Skeletal muscle satellite cell (primary cell): ENCODE measurements around the gene CROCC2. TPM values are rescaled to one million over a fixed set of nuclear protein-coding genes. Genes with fewer than 3 reads are reported as not detected.

Experiments
- H3K27me3 ChIP-seq: 2 replicates; pipeline ENCODE4 v1.7.0; 2013; ENCODE audit warnings: low read length; ENCODE audit not compliant: control insufficient read depth, insufficient read depth
- H3K36me3 ChIP-seq: 2 replicates; pipeline ENCODE4 v1.7.0; 2013; ENCODE audit warnings: mild to moderate bottlenecking, control low read depth, low read length; ENCODE audit not compliant: insufficient read depth
- H3K4me1 ChIP-seq: 2 replicates; pipeline ENCODE4 v1.7.0; 2013; ENCODE audit warnings: low read length; ENCODE audit not compliant: control insufficient read depth, insufficient read depth
- H3K4me2 ChIP-seq: 2 replicates; pipeline ENCODE4 v1.7.0; 2013; ENCODE audit warnings: mild to moderate bottlenecking, low read length
- H3K4me3 ChIP-seq: 2 replicates; pipeline ENCODE4 v1.7.0; 2013; ENCODE audit warnings: low read length
- H3K9ac ChIP-seq: 2 replicates; pipeline ENCODE4 v1.7.0; 2013; ENCODE audit warnings: mild to moderate bottlenecking, low read depth, low read length, moderate library complexity
- H3K9me3 ChIP-seq: replicated peaks from 2 replicates; pipeline ENCODE4 v1.7.0; 2013; ENCODE audit warnings: mild to moderate bottlenecking, control low read depth, low read length
- total RNA-seq: library from RNA; depleted of rRNA; stranded (reverse); fragments of >200 nt; gene quantifications from 2 replicates; pipeline ENCODE4 v1.2.3, GENCODE V29; 2012; rRNA removed

Gene CROCC2
- total RNA-seq, result under 0.01 TPM in 1 of 2 replicates, not detected in the other

DNA sequence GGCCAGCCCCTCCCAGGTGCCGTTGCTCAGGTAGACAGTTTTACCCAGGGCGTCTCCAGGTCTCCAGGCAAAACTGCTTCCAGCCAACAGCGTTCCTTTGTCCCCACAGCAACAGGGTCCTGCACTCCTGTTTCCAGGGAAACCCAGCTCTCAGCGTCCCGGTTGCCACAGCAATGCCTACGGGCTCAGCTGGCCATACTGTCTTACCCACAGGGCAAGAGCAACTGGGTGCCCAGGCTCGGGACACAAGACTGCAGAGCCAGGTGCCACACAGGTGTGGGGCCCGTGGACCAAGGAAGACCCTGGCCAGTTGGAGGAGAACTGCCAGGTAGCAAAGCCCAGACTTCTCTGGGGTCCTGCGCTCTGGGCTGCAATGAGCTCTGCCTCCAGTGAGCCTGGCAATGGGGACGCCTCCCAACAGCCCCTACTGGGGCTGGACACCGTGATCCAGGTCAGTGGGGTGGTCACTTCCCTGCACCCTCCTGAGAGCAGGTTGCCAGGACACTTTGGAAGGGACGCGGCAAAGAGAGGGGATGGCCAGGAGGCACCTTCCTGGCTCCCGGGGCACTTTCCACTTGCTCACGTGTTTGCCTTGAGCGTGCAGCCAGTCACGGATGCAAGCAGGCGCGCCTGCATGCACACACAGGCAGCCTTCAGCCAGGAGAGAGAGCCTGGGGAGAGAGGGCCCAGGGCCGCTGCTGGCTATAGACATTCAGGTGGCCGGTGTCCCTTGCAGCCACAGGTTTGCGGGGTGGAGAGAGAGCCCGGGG is at the start of gene CROCC2:
Gene CROCC2 (plus strand): TSS at position 196 of the 770 bp plus-strand sequence. CDS start 178 bp downstream, at position 374.
- no peaks in the 10 kb centered on the region for H3K4me1 ChIP-seq
- H3K4me2 ChIP-seq, result no peak within 1 kb of the TSS
- H3K4me3 ChIP-seq, result no peak within 1 kb of the TSS
- H3K9ac ChIP-seq, result no peak within 1 kb of the TSS
- H3K27me3 ChIP-seq, result peaks cover 38% of the 10 kb centered on the region
- no peaks in the 10 kb centered on the region for H3K36me3 ChIP-seq
- no peaks in the 10 kb centered on the region for H3K9me3 ChIP-seq

- H3K4me1 ChIP-seq, result no peaks in the 10 kb centered on the region
- H3K9me3 ChIP-seq, result peaks cover 2% of the 10 kb centered on the region
- H3K27me3 ChIP-seq, result peaks cover 41% of the 10 kb centered on the region
- H3K4me2 ChIP-seq, result no peak overlapping the region
- H3K4me3 ChIP-seq, result no peak overlapping the region
- H3K9ac ChIP-seq, result no peak overlapping the region
- H3K36me3 ChIP-seq, result no peaks in the 10 kb centered on the region
Measured at GRCh38 chr2:240857039-240858008, 48.8 kb upstream of the CROCC2 start.

- Histone ChIP-seq H3K27me3 (peaks cover 48% of the 10 kb centered on the region), H3K36me3 (no peaks in the 10 kb centered on the region), H3K4me1 (no peaks in the 10 kb centered on the region), H3K9me3 (peaks cover 2% of the 10 kb centered on the region), H3K9ac (no peak overlapping the region), H3K4me3 (no peak overlapping the region), H3K4me2 (no peak overlapping the region)
Measured at GRCh38 chr2:240858321-240858720, 47.8 kb upstream of the CROCC2 start.

DNA sequence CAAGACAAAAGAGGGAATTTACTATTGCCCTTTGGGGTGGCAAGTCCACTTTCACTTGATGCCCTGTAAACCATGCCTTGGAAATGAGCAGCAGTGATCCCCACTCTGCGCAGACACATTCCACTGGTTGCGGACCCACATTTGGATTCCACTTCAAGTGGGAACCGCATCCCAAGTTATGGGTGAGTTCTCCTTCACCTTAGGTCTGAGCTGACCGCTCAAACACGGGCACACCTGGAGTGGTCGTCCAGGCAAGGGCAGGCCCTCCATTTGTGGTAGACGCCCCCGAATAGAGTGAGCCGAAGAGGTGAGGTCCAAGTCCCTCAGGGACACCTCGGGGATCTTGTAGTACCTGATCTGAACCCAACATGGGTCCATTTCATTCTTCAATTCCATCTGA is 47.3 kb upstream of the CROCC2 start:
- Histone ChIP-seq H3K27me3 (peaks cover 53% of the 10 kb centered on the region), H3K9ac (no peak overlapping the region), H3K4me2 (no peak overlapping the region), H3K4me1 (no peaks in the 10 kb centered on the region), H3K4me3 (no peak overlapping the region), H3K9me3 (peaks cover 2% of the 10 kb centered on the region), H3K36me3 (no peaks in the 10 kb centered on the region)

- Histone ChIP-seq H3K9ac (no peak overlapping the region), H3K4me2 (no peak overlapping the region), H3K9me3 (no peaks in the 10 kb centered on the region), H3K36me3 (no peaks in the 10 kb centered on the region), H3K27me3 (peaks cover 72% of the 10 kb centered on the region), H3K4me1 (no peaks in the 10 kb centered on the region), H3K4me3 (no peak overlapping the region)
Measured at GRCh38 chr2:240861547-240861946, 44.6 kb upstream of the CROCC2 start.

GRCh38 chr2:240864475-240864874 is 41.7 kb upstream of the CROCC2 start:
- no peak overlapping the region for H3K4me3 ChIP-seq
- no peaks in the 10 kb centered on the region for H3K9me3 ChIP-seq
- no peaks in the 10 kb centered on the region for H3K36me3 ChIP-seq
- H3K9ac ChIP-seq, result no peak overlapping the region
- H3K4me2 ChIP-seq, result no peak overlapping the region
- H3K4me1 ChIP-seq, result no peaks in the 10 kb centered on the region
- peaks cover 66% of the 10 kb centered on the region for H3K27me3 ChIP-seq

DNA sequence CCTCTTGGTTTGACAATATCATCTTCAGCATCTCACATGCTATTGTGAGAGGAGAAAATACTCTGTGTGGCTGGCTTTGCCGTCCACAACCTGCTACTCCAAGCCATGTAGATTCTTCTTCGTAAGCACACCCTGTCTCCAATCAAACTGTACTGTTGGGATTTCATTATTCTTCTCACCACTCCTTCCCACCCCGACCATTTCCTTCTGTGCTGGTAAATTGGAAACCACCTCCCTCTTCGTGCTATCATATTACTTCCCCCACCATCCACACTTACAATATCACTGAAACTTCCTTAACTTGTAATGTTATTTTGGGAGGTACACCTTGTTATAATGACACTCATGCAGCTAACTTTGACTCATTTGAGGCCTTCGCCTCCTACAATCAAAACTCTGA is 40.7 kb upstream of the CROCC2 start:
- Histone ChIP-seq H3K4me3 (no peak overlapping the region), H3K27me3 (peaks cover 70% of the 10 kb centered on the region), H3K9ac (no peak overlapping the region), H3K9me3 (no peaks in the 10 kb centered on the region), H3K4me1 (no peaks in the 10 kb centered on the region), H3K4me2 (no peak overlapping the region), H3K36me3 (no peaks in the 10 kb centered on the region)

- Histone ChIP-seq H3K36me3 (no peaks in the 10 kb centered on the region), H3K9me3 (no peaks in the 10 kb centered on the region), H3K9ac (no peak within 1 kb of the TSS), H3K4me3 (no peak within 1 kb of the TSS), H3K4me2 (no peak within 1 kb of the TSS), H3K4me1 (no peaks in the 10 kb centered on the region), H3K27me3 (peaks cover 62% of the 10 kb centered on the region)
Measured at GRCh38 chr2:240868286-240869108, 37.6 kb upstream of the CROCC2 start, which contains the start of gene AGXT. Gene AGXT (plus strand): TSS chr2:240868824. CDS start chr2:240868866, 42 bp downstream.

GRCh38 chr2:240869109-240869955 is 36.8 kb upstream of the CROCC2 start:
- H3K27me3 ChIP-seq, result peaks cover 54% of the 10 kb centered on the region
- H3K9me3 ChIP-seq, result no peaks in the 10 kb centered on the region
- no peak overlapping the region for H3K4me2 ChIP-seq
- no peaks in the 10 kb centered on the region for H3K36me3 ChIP-seq
- peaks cover 2% of the 10 kb centered on the region for H3K4me1 ChIP-seq
- H3K4me3 ChIP-seq, result no peak overlapping the region
- H3K9ac ChIP-seq, result no peak overlapping the region
